H1 (cell line): ENCODE data around the gene ST3GAL3. TPM values are rescaled to one million over a fixed set of nuclear protein-coding genes. Genes with fewer than 3 reads are reported as not detected.

Experiments
- CTCF ChIA-PET: fragments of 300-600 bp; sonication (Branson Sonifier 250); formaldehyde crosslinking; loops from one replicate; lab custom pipeline; 2021; ENCODE audit not compliant: partially characterized antibody; lab: Charles Lee
- POLR2A ChIA-PET: fragments of 300-600 bp; sonication (Branson Sonifier 250); formaldehyde crosslinking; loops from one replicate; lab custom pipeline; 2021; ENCODE audit warnings: inconsistent platforms; ENCODE audit not compliant: partially characterized antibody; lab: Charles Lee
- DNase-seq, 2 experiments: peaks; one replicate each; pipeline versions ENCODE4 v3.0.0 to v3.0.0-alpha.2; 2010 to 2022; ENCODE audit warnings: low spot score in 2 of 2, low read depth in 1 of 2, mixed read lengths in 1 of 2
- FAIRE-seq: peaks from 2 replicates; lab custom pipeline; 2011; peaks lifted over from hg19 to GRCh38; lab: Jason Lieb, UNC
- H2AFZ ChIP-seq: 2 replicates; pipeline ENCODE4 v1.8.1; 2012; ENCODE audit warnings: low read length, inconsistent platforms
- H2AK5ac ChIP-seq: 2 replicates; pipeline ENCODE4 v1.6.1; 2013; ENCODE audit warnings: low read depth, low read length
- H2BK120ac ChIP-seq: replicated peaks from 2 replicates; pipeline ENCODE3; 2013; ENCODE audit warnings: low read depth, low read length, inconsistent platforms
- H2BK12ac ChIP-seq: 2 replicates; pipeline ENCODE4 v1.6.1; 2013; ENCODE audit warnings: low read depth, low read length
- H2BK15ac ChIP-seq: 2 replicates; pipeline ENCODE4 v1.6.1; 2013; ENCODE audit warnings: low read length
- H2BK20ac ChIP-seq: 2 replicates; pipeline ENCODE4 v1.6.1; 2013; ENCODE audit warnings: low read length
- H2BK5ac ChIP-seq: 2 replicates; pipeline ENCODE4 v1.6.1; 2013; ENCODE audit warnings: low read depth, low read length
- H3K14ac ChIP-seq: 2 replicates; pipeline ENCODE4 v1.6.1; 2013; ENCODE audit warnings: inconsistent platforms; ENCODE audit not compliant: insufficient read length
- H3K18ac ChIP-seq: 2 replicates; pipeline ENCODE4 v1.6.1; 2013; ENCODE audit warnings: low read length; ENCODE audit errors: extremely low read depth
- H3K23ac ChIP-seq: 2 replicates; pipeline ENCODE4 v1.6.1; 2013; ENCODE audit warnings: inconsistent platforms; ENCODE audit not compliant: insufficient read length
- H3K23me2 ChIP-seq: 2 replicates; pipeline ENCODE4 v1.6.1; 2013; ENCODE audit warnings: low read depth, low read length
- H3K27ac ChIP-seq: 2 replicates; pipeline ENCODE4 v1.6.1; 2011; ENCODE audit warnings: low read depth, low read length, inconsistent platforms
- H3K27me3 ChIP-seq, 4 experiments: replicated peaks in 1 of 4; 1 replicate in 1 of 4; 2 replicates in 3 of 4; pipeline versions ENCODE4 v1.6.1 to v1.8.1; 2011 to 2013; ENCODE audit warnings: low read length in 3 of 4, mild to moderate bottlenecking in 3 of 4, inconsistent platforms in 2 of 4, mixed read lengths in 2 of 4, moderate library complexity in 1 of 4; ENCODE audit not compliant: control insufficient read depth in 3 of 4, insufficient read depth in 3 of 4; ENCODE audit errors: extremely low read depth in 1 of 4
- H3K36me3 ChIP-seq, 4 experiments: 2 replicates each; pipeline versions ENCODE4 v1.6.1 to v1.8.1; 2011 to 2013; ENCODE audit warnings: mild to moderate bottlenecking in 4 of 4, low read length in 3 of 4, moderate library complexity in 2 of 4, control low read depth in 1 of 4, inconsistent platforms in 1 of 4; ENCODE audit not compliant: insufficient read depth in 4 of 4, control insufficient read depth in 2 of 4
- H3K4ac ChIP-seq: replicated peaks from 2 replicates; pipeline ENCODE3; 2013; ENCODE audit warnings: low read length, low read depth, mixed read lengths, inconsistent platforms; ENCODE audit not compliant: insufficient read length
- H3K4me1 ChIP-seq, 4 experiments: replicated peaks in 1 of 4; 1 replicate in 1 of 4; 2 replicates in 3 of 4; pipeline versions ENCODE4 v1.6.1 to v1.8.1; 2011 to 2013; ENCODE audit warnings: low read length in 3 of 4, inconsistent platforms in 2 of 4, mixed read lengths in 1 of 4; ENCODE audit not compliant: insufficient read depth in 4 of 4, control insufficient read depth in 3 of 4
- H3K4me2 ChIP-seq, 2 experiments: 2 replicates each; pipeline versions ENCODE4 v1.6.1 to v1.8.1; 2011 to 2013; ENCODE audit warnings: low read depth in 2 of 2, low read length in 2 of 2, control low read depth in 1 of 2, inconsistent platforms in 1 of 2, mild to moderate bottlenecking in 1 of 2; ENCODE audit not compliant: insufficient read depth in 1 of 2
- H3K4me3 ChIP-seq, 4 experiments: fragments of 200-600, 300-600 bp in 1 of 4; sonication (generic), shearing (Covaris generic), sonication (Bioruptor Twin) in 1 of 4; 2 replicates each; pipeline versions ENCODE4 v1.5.1 to v1.8.1; 2011 to 2016; ENCODE audit warnings: low read length in 4 of 4, low read depth in 3 of 4, control low read depth in 2 of 4, inconsistent platforms in 2 of 4, mild to moderate bottlenecking in 2 of 4, mixed read lengths in 1 of 4, moderate library complexity in 1 of 4; ENCODE audit not compliant: insufficient read depth in 2 of 4; ENCODE audit errors: extremely low read depth in 1 of 4
- H3K56ac ChIP-seq: replicated peaks from 2 replicates; pipeline ENCODE3; 2013; ENCODE audit warnings: low read depth, mild to moderate bottlenecking, mixed read lengths, low read length, inconsistent platforms; ENCODE audit not compliant: insufficient read length
- H3K79me1 ChIP-seq: 2 replicates; pipeline ENCODE4 v1.6.1; 2013; ENCODE audit warnings: low read depth, low read length, control low read depth
- H3K79me2 ChIP-seq, 2 experiments: 2 replicates each; pipeline versions ENCODE4 v1.6.1 to v1.8.1; 2012 to 2013; ENCODE audit warnings: low read length in 2 of 2, mild to moderate bottlenecking in 2 of 2, inconsistent platforms in 1 of 2; ENCODE audit not compliant: insufficient read depth in 2 of 2, control insufficient read depth in 1 of 2
- H3K9ac ChIP-seq, 4 experiments: replicated peaks in 1 of 4; 1 replicate in 1 of 4; 2 replicates in 3 of 4; pipeline versions ENCODE4 v1.6.1 to v1.8.1; 2011 to 2013; ENCODE audit warnings: low read depth in 3 of 4, low read length in 3 of 4, control low read depth in 2 of 4, mild to moderate bottlenecking in 2 of 4, moderate library complexity in 2 of 4, inconsistent platforms in 1 of 4; ENCODE audit errors: extremely low read depth in 1 of 4
- H3K9me3 ChIP-seq, 2 experiments: 2 replicates each; pipeline versions ENCODE4 v1.6.1 to v1.8.1; 2012 to 2013; ENCODE audit warnings: mild to moderate bottlenecking in 2 of 2, moderate library complexity in 2 of 2, control low read depth in 1 of 2, inconsistent platforms in 1 of 2, low read depth in 1 of 2, low read length in 1 of 2, mixed read lengths in 1 of 2; ENCODE audit not compliant: insufficient read depth in 2 of 2
- H4K20me1 ChIP-seq, 2 experiments: replicated peaks in 1 of 2; 2 replicates each; pipeline versions ENCODE3 to v1.8.1; 2011 to 2013; ENCODE audit warnings: inconsistent platforms in 2 of 2, low read length in 2 of 2, mild to moderate bottlenecking in 1 of 2; ENCODE audit not compliant: insufficient read depth in 2 of 2, control insufficient read depth in 1 of 2
- H4K5ac ChIP-seq: 2 replicates; pipeline ENCODE4 v1.6.1; 2013; ENCODE audit warnings: low read length, low read depth, mixed read lengths, inconsistent platforms; ENCODE audit not compliant: insufficient read length
- H4K8ac ChIP-seq: 2 replicates; pipeline ENCODE4 v1.8.0; 2013; ENCODE audit warnings: mild to moderate bottlenecking, moderate library complexity, low read length, inconsistent platforms; ENCODE audit not compliant: insufficient read depth; ENCODE audit errors: extremely low read depth
- H4K91ac ChIP-seq: replicated peaks from 2 replicates; pipeline ENCODE3; 2013; ENCODE audit warnings: low read length, mixed read lengths, inconsistent platforms; ENCODE audit not compliant: insufficient read length
- BCL11A ChIP-seq, 2 experiments: IDR thresholded peaks; one replicate each; pipeline ENCODE4 v1.6.1; 2011; ENCODE audit warnings: low read depth in 2 of 2, low read length in 2 of 2, mild to moderate bottlenecking in 2 of 2
- CHD1 ChIP-seq: IDR thresholded peaks from 2 replicates; pipeline ENCODE4 v1.6.1; 2012; ENCODE audit warnings: low read depth, low read length, improper control_type of control experiment
- HDAC2 ChIP-seq, 2 experiments: fragments of 300-600 bp in 1 of 2; sonication (generic) in 1 of 2; IDR thresholded peaks; 2 replicates each; pipeline ENCODE4 v1.6.1; 2011 to 2012; ENCODE audit warnings: low read depth in 2 of 2, low read length in 2 of 2, mild to moderate bottlenecking in 2 of 2, moderate library complexity in 2 of 2, borderline replicate concordance in 1 of 2, inconsistent platforms in 1 of 2
- JUND ChIP-seq: IDR thresholded peaks from 2 replicates; pipeline ENCODE4 v1.6.1; 2011; ENCODE audit warnings: mild to moderate bottlenecking, improper control_type of control experiment, low read length
- POLR2A ChIP-seq, 2 experiments: IDR thresholded peaks; 1 replicate in 1 of 2; 2 replicates in 1 of 2; pipeline ENCODE4 v1.6.1; 2011; ENCODE audit warnings: low read depth in 2 of 2, low read length in 2 of 2, mild to moderate bottlenecking in 2 of 2; ENCODE audit errors: control extremely low read depth in 1 of 2
- POU5F1 ChIP-seq: IDR thresholded peaks from 2 replicates; pipeline ENCODE4 v1.6.1; 2011; ENCODE audit warnings: low read depth, mild to moderate bottlenecking, low read length, moderate library complexity
- RNF2 ChIP-seq: fragments of 200-900, 300-1000 bp; sonication (generic); IDR thresholded peaks from 2 replicates; pipeline ENCODE4 v1.7.1; 2016; ENCODE audit warnings: borderline replicate concordance, low read depth, mild to moderate bottlenecking, antibody characterized with exemption, low read length; ENCODE audit not compliant: poor library complexity, severe bottlenecking; ENCODE audit errors: missing control alignments
- TAF1 ChIP-seq: IDR thresholded peaks from 2 replicates; pipeline ENCODE4 v1.6.1; 2011; ENCODE audit warnings: mild to moderate bottlenecking, low read depth, low read length
- TAF7 ChIP-seq: optimal IDR thresholded peaks from 2 replicates; pipeline ENCODE3; 2011; ENCODE audit warnings: low read depth, mild to moderate bottlenecking, inconsistent platforms, low read length, moderate library complexity, borderline replicate concordance
- YY1 ChIP-seq: IDR thresholded peaks from 2 replicates; pipeline ENCODE4 v1.6.1; 2011; ENCODE audit warnings: low read depth, mild to moderate bottlenecking, low read length
- WGBS, 2 experiments: shearing (Covaris generic) in 1 of 2; methylation state at CpG; one replicate each; pipeline versions ENCODE4 v1.1.6 to v1.1.7; 2013 to 2015; ENCODE audit warnings: low lambda C conversion rate in 2 of 2, mixed read lengths in 2 of 2, inconsistent platforms in 1 of 2, low coverage in 1 of 2, missing lambda C conversion rate in 1 of 2; ENCODE audit not compliant: insufficient replicate concordance in 2 of 2, insufficient coverage in 1 of 2, insufficient read length in 1 of 2; ENCODE audit errors: extremely low coverage in 1 of 2, missing lambda C conversion rate in 1 of 2; 5-methylcytosine and 5-hydroxymethylcytosine counted together
- polyA plus RNA-seq, 7 experiments: library from polyadenylated mRNA; depleted of rRNA in 3 of 7; stranded (reverse) in 5 of 7; unstranded in 2 of 7; fragments of >200 nt in 5 of 7; fragments of 200-250 nt in 2 of 7; gene quantifications; 1 replicate in 5 of 7; 2 replicates in 1 of 7; 4 replicates in 1 of 7; pipeline versions ENCODE4 v1.2.1 to v1.2.3, GENCODE V29; 2011 to 2013; ENCODE audit warnings: missing spikeins in 2 of 7, mixed read lengths in 2 of 7
- total RNA-seq: library from RNA; stranded (reverse); fragmentation: NEBNext Ultra II Directional; extraction: Animal tissue kit (Norgen Biotek cat#: 25700); gene quantifications from 2 replicates; pipeline ENCODE4 v1.2.1, GENCODE V29; 2021
- TF ChIP-seq, protein P1 (sequence below): IDR thresholded peaks from 2 replicates; pipeline ENCODE4 v1.6.1; 2011; ENCODE audit warnings: low read depth, mild to moderate bottlenecking, low read length; ENCODE audit not compliant: insufficient read depth

Gene ST3GAL3
- total and polyA plus RNA-seq, 2 of the 8 experiments (the other 6 are each of a cell fraction or from before 2014, with no cell fraction given) = 6.8 to 7.0 TPM

- Histone ChIP-seq H3K14ac (no peak overlapping the region), H2BK20ac (no peak overlapping the region), H3K27ac (no peak overlapping the region), H4K8ac (no peak overlapping the region), H3K9me3 (no peaks in the 10 kb centered on the region), H2BK15ac (no peak overlapping the region), H4K20me1 (peaks cover 0 to 10% of the 10 kb centered on the region in 2 experiments), H3K4me3 (no peak overlapping the region), H2AK5ac (no peak overlapping the region), H3K36me3 (peaks cover 3 to 14% (median 6%) of the 10 kb centered on the region in 4 experiments; a peak in 4 of 8 replicates), H2BK12ac (no peak overlapping the region), H3K4me2 (no peak overlapping the region), H2BK120ac (no peak overlapping the region), H3K23me2 (no peaks in the 10 kb centered on the region), H3K23ac (no peak overlapping the region), H3K9ac (no peak overlapping the region; a peak in 1 of 7 replicates), H4K5ac (no peak overlapping the region), H3K4me1 (peaks cover 0 to 5% (median 4%) of the 10 kb centered on the region in 4 experiments; a peak in 3 of 7 replicates), H3K79me2 (0 out of 4 replicates have a peak, but pooled peaks cover 0 to 4% of the 10 kb centered on the region in 2 experiments), H2BK5ac (no peak overlapping the region), H3K4ac (no peak overlapping the region), H3K27me3 (no peaks in the 10 kb centered on the region), H3K18ac (no peak overlapping the region), H4K91ac (no peak overlapping the region), H2AFZ (no peak overlapping the region), H3K56ac (no peak overlapping the region), H3K79me1 (peaks cover 3% of the 10 kb centered on the region)
- CTCF ChIA-PET = interaction anchor here (1.2 to 4.6 kb wide), 9 partner anchors 10 to 189 kb away, joined by 3 to 25 read pairs (median 4); partner anchors contain the start of gene DPH2
- no peak for DNase-seq
- TF ChIP-seq, protein P1, sequence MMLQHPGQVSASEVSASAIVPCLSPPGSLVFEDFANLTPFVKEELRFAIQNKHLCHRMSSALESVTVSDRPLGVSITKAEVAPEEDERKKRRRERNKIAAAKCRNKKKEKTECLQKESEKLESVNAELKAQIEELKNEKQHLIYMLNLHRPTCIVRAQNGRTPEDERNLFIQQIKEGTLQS = no peak
- no peak for TF ChIP-seq POLR2A (IDR thresholded peaks at IDR 0.05; ENCODE audit: control extremely low read depth in 1 of 2, low read depth in 2 of 2, low read length in 2 of 2)
- no peak for TF ChIP-seq TAF1
- no peak for TF ChIP-seq POU5F1
- no peak for TF ChIP-seq RNF2
- no peak for TF ChIP-seq CHD1
- no peak for TF ChIP-seq TAF7
- no peak for TF ChIP-seq YY1
- no peak for TF ChIP-seq HDAC2 (IDR thresholded peaks at IDR 0.05; ENCODE audit: borderline replicate concordance in 1 of 2, low read depth in 2 of 2, low read length in 2 of 2)
- no peak for TF ChIP-seq JUND
- TF ChIP-seq BCL11A (IDR thresholded peaks at IDR 0.05; ENCODE audit: low read depth in 2 of 2, low read length in 2 of 2) = no peak
- POLR2A ChIA-PET = interaction anchor here (1.2 to 2.1 kb wide), 3 partner anchors 16 to 190 kb away, joined by 3 to 10 read pairs (median 5); partner anchors contain the start of gene DPH2
- WGBS, 2 experiments = 83% methylated on average over 5 of the region's 5 CpGs; no CpG with 5 or more reads in 1 of the 2 experiments
- no peak for FAIRE-seq
Measured at GRCh38 chr1:43954036-43954435, 246.7 kb downstream of the ST3GAL3 start.
